ENCODE data around the gene MAPK9.

The MAPK9 gene

GRCh38 chr5:180291943-180292831, at the start of gene MAPK9:
Gene MAPK9 (minus strand): TSS chr5:180292083. CDS start chr5:180280561, 11,522 bp downstream.
- DNase-seq (ENCODE audit: low read depth) = peak; percentile 58

DNA sequence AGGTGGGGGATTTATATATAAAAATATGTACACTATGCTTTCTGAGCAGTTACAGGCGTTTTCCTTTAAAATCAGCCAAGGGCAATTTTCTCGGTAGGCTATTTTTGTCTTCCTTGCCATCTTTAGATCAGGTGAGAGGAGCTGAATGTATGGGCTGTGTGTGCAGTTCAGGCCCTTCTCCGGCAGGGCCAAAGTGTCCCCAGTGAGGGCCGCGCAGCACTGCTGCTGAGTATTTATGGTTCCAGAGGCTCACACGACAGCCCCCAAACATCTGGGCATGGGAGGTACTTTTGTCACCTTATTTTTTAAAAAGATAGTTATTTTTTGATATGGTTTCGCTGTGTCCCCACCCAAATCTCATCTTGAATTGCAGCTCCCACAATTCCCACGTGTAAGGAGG, 49.7 kb upstream of the MAPK9 start:
- DNase-seq (ENCODE audit: low read depth) = no peak

GRCh38 chr5:180340856-180341255, 49.0 kb upstream of the MAPK9 start:
- DNase-seq (ENCODE audit: low read depth) = no peak

- DNase-seq (ENCODE audit: low read depth) = no peak
These were observed 47.8 kb upstream of the MAPK9 start for GRCh38 chr5:180339583-180340183.

DNA sequence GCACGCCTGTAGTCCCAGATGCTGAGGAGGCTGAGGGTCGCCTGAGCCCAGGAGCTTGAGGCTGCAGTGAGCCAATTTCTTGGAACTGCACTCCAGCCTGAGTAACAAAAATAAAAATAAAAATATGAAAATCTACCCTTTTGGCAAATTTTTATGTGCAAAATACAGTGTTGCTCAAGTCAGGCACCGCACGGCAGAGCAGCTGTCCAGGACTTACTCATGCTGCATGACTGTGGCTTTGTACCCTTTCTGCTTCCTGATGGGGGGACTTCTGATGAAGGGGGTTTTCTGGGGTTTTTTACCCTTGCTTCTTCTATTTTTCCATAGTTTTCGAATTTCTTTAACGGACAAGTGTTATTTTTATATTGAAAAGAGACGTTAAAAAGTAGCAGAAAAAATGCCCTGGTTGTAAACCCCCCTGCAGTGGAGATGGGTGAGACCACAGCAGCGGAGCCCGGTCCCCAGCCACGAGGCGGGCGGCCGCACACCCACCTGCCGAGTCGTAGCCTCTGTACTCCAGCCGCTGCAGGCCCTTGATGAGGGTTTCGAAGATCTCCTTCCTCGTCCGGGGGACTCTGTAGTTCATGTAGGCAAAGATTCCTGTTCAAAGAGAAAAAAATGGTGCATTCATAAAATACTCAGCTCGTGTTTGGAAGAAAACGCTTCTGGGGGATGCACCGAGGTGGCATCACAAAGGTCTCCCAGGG, 46.3 kb upstream of the MAPK9 start:
- DNase-seq (ENCODE audit: low read depth) = no peak

GRCh38 chr5:180336234-180337020, 44.5 kb upstream of the MAPK9 start:
- no peak for DNase-seq (ENCODE audit: low read depth)

DNA sequence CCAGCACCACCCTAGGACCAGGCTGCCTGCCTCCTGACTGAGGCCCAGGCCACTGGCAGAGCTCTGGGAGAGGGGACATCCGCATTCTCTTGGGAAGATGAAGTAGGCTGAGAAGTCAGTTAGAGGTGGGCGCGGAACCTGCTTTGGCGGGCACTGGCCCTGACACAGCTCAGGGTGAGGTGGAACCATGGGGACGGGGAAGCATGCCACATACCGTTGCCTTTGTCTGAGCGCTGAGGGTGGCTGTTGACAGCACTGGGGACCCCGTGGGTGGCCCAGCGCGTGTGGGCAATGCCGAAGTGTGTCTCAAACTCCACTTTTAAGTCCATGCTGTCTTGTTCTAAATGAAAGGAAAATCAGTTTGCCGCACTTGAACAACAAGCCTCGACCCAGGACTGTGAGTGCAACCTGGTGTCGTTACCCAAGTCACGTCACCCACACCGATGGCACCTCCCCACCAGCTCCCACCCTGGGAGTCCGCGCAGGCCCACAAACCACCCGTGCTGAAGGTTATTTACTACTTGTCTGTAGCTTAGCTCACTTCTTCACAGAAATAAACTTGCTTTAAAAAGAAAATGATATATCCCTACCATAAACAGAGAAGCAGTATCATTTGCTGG, 43.8 kb upstream of the MAPK9 start:
- DNase-seq (ENCODE audit: low read depth) = no peak

DNA sequence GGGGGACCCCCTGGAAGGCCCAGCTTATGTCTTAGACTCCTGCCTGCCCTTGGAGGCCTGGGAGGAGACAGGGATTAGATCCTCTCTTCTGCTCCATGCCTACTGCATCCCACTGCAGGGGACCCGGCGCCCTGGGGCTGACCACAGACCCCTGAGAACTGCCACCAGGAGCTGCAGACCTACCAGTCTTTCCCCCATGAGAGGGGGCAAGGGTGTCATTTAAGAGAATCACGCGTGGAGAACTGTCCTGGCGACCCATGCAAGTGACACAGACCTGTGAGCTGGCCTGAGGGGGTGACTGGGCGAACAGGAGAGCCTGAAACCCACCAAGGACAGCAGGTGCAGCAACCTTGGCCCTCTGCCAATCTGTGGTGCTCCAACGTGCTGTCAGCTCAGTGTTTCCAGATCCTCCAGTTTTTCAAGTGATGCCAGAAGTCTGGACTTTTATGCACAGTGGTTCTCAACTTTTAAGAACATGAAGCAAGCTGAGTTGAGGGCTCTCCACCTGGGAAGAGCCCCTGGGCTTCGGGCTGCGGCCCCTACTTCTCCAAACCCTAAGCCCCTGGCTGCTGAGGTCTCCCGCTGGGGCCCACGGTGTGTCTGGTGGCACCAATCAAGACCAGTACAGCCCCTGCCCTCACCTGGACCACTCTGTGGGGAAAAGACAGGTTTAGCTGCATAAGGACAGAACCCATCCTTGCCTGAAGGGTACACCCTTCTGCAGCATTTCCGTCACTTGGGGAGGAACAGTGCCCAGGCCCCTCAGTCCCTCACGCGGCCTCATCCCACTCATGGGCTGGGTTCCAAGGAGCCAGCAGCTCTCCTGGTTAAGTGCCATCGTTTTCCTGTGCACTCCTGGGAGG, 43.1 kb upstream of the MAPK9 start:
- no peak for DNase-seq (ENCODE audit: low read depth)

- no peak for DNase-seq (ENCODE audit: low read depth)
These were observed 42.3 kb upstream of the MAPK9 start for GRCh38 chr5:180334176-180334575.

GRCh38 chr5:180333661-180334060, 41.8 kb upstream of the MAPK9 start:
- no peak for DNase-seq (ENCODE audit: low read depth)

DNA sequence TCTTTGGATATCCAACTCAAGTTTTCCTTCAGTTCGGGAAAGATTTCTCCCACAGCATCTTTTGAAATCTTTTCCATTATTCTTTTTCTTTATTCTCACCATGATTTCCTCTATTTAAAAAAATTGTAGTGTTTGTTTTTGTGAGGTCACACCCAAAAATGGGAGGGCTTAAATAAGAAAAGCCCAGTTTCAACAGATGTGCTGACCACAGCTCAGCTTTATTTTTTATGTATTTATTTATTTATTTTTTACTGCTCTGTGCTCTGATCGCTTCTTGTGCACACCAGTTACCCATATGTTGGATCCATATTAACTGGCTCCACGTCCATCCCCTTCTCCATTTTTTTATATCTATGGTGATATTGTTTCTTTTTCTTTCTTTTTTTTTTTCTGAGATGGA, 41.0 kb upstream of the MAPK9 start:
- DNase-seq (ENCODE audit: low read depth) = no peak

DNA sequence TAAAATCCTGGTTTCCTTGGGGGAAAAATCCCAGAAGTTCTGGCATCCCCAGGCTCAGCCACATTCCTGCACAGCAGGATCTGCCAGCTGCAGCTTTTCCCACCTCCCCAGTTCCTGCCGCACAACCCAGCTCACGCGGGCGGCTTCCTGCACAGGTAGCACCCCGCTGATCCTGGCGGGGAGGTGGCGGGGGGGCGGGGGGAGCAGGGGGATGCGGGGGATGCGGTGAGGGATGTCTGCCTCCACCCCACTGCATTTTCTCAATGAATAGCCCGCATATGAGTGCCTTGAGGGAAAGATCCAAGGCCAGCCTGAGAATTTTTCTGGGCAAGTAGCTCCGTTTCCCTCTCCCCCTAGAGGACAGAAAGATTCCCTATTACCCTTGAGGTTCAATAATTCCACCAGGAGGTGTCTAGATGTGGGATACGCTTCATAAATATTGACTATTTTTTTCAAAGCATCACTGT, 40.2 kb upstream of the MAPK9 start:
- no peak for DNase-seq (ENCODE audit: low read depth)

- DNase-seq (ENCODE audit: low read depth) = no peak
These were observed 39.7 kb upstream of the MAPK9 start for GRCh38 chr5:180331647-180331950.

- no peak for DNase-seq (ENCODE audit: low read depth)
These were observed 39.1 kb upstream of the MAPK9 start for GRCh38 chr5:180330810-180331646.

- DNase-seq (ENCODE audit: low read depth) = no peak
These were observed 38.4 kb upstream of the MAPK9 start for GRCh38 chr5:180330270-180330648.

DNA sequence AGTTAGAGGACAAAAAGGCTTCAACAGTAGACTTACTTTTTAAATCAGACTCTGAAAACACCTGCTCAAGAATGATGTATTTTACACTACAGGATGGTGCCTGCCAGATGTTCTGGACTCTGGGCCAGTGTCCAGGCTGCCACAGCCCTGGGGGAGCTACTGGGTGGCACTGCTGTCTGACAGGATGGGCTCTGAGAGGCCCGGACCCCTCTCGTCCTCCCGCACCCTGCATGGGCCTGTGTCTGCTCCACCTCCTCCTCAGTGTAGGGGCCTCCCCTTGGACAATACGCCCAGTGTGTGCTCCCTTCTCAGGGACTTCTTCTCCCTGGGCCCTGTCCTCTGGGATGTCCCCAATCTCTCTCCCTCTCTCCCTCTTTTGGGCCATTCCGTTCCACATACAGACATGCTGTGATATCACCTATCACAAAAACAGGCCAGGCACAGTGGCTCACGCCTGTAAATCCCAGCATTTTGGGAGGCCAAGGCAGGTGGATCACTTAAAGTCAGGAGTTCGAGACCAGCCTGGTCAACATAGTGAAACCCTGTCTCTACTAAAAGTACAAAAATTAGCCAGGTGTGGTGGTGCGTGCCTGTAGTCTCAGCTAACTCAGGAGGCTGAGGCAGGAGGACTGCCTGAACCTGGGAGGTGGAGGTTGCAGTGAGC, 37.9 kb upstream of the MAPK9 start:
- DNase-seq (ENCODE audit: low read depth) = no peak

GRCh38 chr5:180329138-180329435, 37.2 kb upstream of the MAPK9 start:
- no peak for DNase-seq (ENCODE audit: low read depth)

GRCh38 chr5:180328296-180329137, 36.6 kb upstream of the MAPK9 start:
- DNase-seq (ENCODE audit: low read depth) = peak; percentile 47

All from CMK (cell line).